ENCODE results near the gene METRNL.

Gene METRNL

DNA sequence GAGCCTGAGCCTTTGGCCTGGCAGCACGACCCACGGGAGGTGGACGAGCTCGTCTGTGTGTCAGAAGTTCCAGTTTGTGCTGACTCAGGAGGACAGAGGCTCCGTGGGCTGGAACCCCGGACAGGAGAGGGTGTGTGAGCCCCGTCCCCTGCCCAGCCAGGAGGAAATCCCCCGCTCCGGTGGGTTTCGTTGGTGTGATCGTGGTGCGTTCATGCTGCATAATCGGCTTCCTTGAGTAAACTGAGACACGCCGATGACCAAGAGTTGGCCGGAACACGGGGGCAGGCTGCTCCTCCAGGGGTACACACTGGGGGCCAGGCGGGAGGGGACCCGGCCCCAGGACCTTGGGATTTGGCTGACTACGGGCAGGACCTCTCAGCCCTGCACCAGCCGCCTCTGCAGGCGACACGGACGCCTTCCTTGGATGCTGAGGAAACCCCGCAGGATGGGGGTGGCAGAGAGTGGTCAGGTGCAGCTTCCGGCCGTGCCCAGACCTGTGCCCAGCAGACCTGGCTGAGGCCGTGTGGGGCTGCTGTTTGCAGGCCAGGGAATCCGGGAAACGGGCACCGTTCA, 8.5 kb downstream of the METRNL start:
- Histone ChIP-seq H3K4me3 (ENCODE audit: low read length) (no peak overlapping the region), H3K27me3 (ENCODE audit: low read depth, low read length) (no peaks in the 10 kb centered on the region), H3K79me2 (ENCODE audit: low read length) (no peaks in the 10 kb centered on the region), H3K4me1 (ENCODE audit: low read length) (no peaks in the 10 kb centered on the region), H3K9me3 (ENCODE audit: insufficient read depth, low read length) (no peaks in the 10 kb centered on the region), H3K27ac (ENCODE audit: low read length) (no peak overlapping the region), H3K4me2 (ENCODE audit: low read length) (no peak overlapping the region), H3K36me3 (replicated peaks; ENCODE audit: low read depth, low read length) (no peaks in the 10 kb centered on the region), H4K20me1 (ENCODE audit: insufficient read depth, low read length) (no peaks in the 10 kb centered on the region), H2AFZ (ENCODE audit: low read depth, low read length) (no peak overlapping the region), H3K9ac (ENCODE audit: low read length) (no peak overlapping the region)
- TF ChIP-seq EZH2phosphoT487 (IDR thresholded peaks at IDR 0.05; ENCODE audit: low read depth): no peak
- TF ChIP-seq, protein P1, sequence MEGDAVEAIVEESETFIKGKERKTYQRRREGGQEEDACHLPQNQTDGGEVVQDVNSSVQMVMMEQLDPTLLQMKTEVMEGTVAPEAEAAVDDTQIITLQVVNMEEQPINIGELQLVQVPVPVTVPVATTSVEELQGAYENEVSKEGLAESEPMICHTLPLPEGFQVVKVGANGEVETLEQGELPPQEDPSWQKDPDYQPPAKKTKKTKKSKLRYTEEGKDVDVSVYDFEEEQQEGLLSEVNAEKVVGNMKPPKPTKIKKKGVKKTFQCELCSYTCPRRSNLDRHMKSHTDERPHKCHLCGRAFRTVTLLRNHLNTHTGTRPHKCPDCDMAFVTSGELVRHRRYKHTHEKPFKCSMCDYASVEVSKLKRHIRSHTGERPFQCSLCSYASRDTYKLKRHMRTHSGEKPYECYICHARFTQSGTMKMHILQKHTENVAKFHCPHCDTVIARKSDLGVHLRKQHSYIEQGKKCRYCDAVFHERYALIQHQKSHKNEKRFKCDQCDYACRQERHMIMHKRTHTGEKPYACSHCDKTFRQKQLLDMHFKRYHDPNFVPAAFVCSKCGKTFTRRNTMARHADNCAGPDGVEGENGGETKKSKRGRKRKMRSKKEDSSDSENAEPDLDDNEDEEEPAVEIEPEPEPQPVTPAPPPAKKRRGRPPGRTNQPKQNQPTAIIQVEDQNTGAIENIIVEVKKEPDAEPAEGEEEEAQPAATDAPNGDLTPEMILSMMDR (IDR thresholded peaks at IDR 0.05; ENCODE audit: low read depth, low read length): no peak

DNA sequence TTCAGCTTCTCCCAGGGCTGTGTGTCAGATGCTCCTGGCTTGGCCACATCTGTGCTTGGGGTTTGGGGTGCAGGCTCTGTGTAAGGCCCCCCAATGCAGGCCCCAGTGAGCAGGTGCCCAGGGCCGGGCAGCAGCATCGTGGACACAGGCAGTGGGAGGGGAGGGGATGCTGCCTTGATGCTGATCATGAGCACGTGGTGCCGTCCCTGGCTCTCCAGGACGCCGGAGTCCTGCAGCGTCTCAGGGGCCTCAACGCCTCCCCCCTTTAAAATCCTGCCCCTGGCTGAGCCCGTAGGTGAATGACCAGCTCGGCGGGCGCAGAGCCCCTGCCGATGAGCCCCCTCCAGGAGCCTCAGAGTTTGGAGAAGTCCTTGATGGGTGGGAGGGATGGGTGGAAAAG, 9.0 kb downstream of the METRNL start:
- H4K20me1 ChIP-seq (ENCODE audit: insufficient read depth, low read length): no peaks in the 10 kb centered on the region
- no peaks in the 10 kb centered on the region for H3K9me3 ChIP-seq (ENCODE audit: insufficient read depth, low read length)
- no peak overlapping the region for H3K9ac ChIP-seq (ENCODE audit: low read length)
- no peaks in the 10 kb centered on the region for H3K79me2 ChIP-seq (ENCODE audit: low read length)
- no peaks in the 10 kb centered on the region for H3K27me3 ChIP-seq (ENCODE audit: low read depth, low read length)
- H3K36me3 ChIP-seq (replicated peaks; ENCODE audit: low read depth, low read length): no peaks in the 10 kb centered on the region
- H3K4me2 ChIP-seq (ENCODE audit: low read length): no peak overlapping the region
- H3K4me3 ChIP-seq (ENCODE audit: low read length): no peak overlapping the region
- H3K4me1 ChIP-seq (ENCODE audit: low read length): no peaks in the 10 kb centered on the region
- TF ChIP-seq EZH2phosphoT487 (IDR thresholded peaks at IDR 0.05; ENCODE audit: low read depth): no peak
- TF ChIP-seq, protein P1 (IDR thresholded peaks at IDR 0.05; ENCODE audit: low read depth, low read length): no peak
- H2AFZ ChIP-seq (ENCODE audit: low read depth, low read length): no peak overlapping the region
- H3K27ac ChIP-seq (ENCODE audit: low read length): no peak overlapping the region

GRCh38 chr17:83088909-83089308, 9.5 kb downstream of the METRNL start:
- no peak for TF ChIP-seq EZH2phosphoT487 (IDR thresholded peaks at IDR 0.05; ENCODE audit: low read depth)
- TF ChIP-seq, protein P1 (IDR thresholded peaks at IDR 0.05; ENCODE audit: low read depth, low read length): no peak
- no peaks in the 10 kb centered on the region for H3K79me2 ChIP-seq (ENCODE audit: low read length)

GRCh38 chr17:83089328-83090132, 10.1 kb downstream of the METRNL start:
- Histone ChIP-seq H3K4me3 (ENCODE audit: low read length) (no peak overlapping the region), H3K79me2 (ENCODE audit: low read length) (no peaks in the 10 kb centered on the region), H3K36me3 (replicated peaks; ENCODE audit: low read depth, low read length) (no peaks in the 10 kb centered on the region), H3K9ac (ENCODE audit: low read length) (no peak overlapping the region), H4K20me1 (ENCODE audit: insufficient read depth, low read length) (no peaks in the 10 kb centered on the region), H3K4me1 (ENCODE audit: low read length) (no peaks in the 10 kb centered on the region), H3K4me2 (ENCODE audit: low read length) (no peak overlapping the region), H3K9me3 (ENCODE audit: insufficient read depth, low read length) (no peaks in the 10 kb centered on the region), H3K27ac (ENCODE audit: low read length) (no peak overlapping the region), H3K27me3 (ENCODE audit: low read depth, low read length) (no peaks in the 10 kb centered on the region), H2AFZ (ENCODE audit: low read depth, low read length) (no peak overlapping the region)
- TF ChIP-seq EZH2phosphoT487 (IDR thresholded peaks at IDR 0.05; ENCODE audit: low read depth): no peak
- TF ChIP-seq, protein P1 (IDR thresholded peaks at IDR 0.05; ENCODE audit: low read depth, low read length): no peak

More at GRCh38 chr17:83088909-83089308, 9.5 kb downstream of the METRNL start:
- no peak overlapping the region for H3K4me3 ChIP-seq (ENCODE audit: low read length)
- no peaks in the 10 kb centered on the region for H3K9me3 ChIP-seq (ENCODE audit: insufficient read depth, low read length)
- H3K27me3 ChIP-seq (ENCODE audit: low read depth, low read length): no peaks in the 10 kb centered on the region
- H3K36me3 ChIP-seq (replicated peaks; ENCODE audit: low read depth, low read length): no peaks in the 10 kb centered on the region
- no peaks in the 10 kb centered on the region for H3K4me1 ChIP-seq (ENCODE audit: low read length)
- no peak overlapping the region for H3K27ac ChIP-seq (ENCODE audit: low read length)
- no peak overlapping the region for H3K9ac ChIP-seq (ENCODE audit: low read length)
- H3K4me2 ChIP-seq (ENCODE audit: low read length): no peak overlapping the region
- H2AFZ ChIP-seq (ENCODE audit: low read depth, low read length): no peak overlapping the region
- H4K20me1 ChIP-seq (ENCODE audit: insufficient read depth, low read length): no peaks in the 10 kb centered on the region
